NCI-H2227 (cell line): ENCODE measurements around the gene TSSC4.

Source experiments
- DNase-seq: peaks from one replicate; lab custom pipeline; 2025; ENCODE audit not compliant: unreplicated experiment; lab: John Stamatoyannopoulos, UW

The TSSC4 gene

GRCh38 chr11:2398664-2399355 is 1.7 kb upstream of the TSSC4 start:
- peak; percentile 58 for DNase-seq

GRCh38 chr11:2399488-2400068 is 972 bp upstream of the TSSC4 start:
- DNase-seq: peak; percentile 72

- DNase-seq: no peak
These were observed 349 bp downstream of the TSSC4 start for GRCh38 chr11:2400762-2401435.

GRCh38 chr11:2401436-2401984 is 960 bp downstream of the TSSC4 start:
- peak; percentile 36 for DNase-seq

- no peak for DNase-seq
These were observed 1.6 kb downstream of the TSSC4 start for GRCh38 chr11:2402106-2402505.

GRCh38 chr11:2402890-2403645 is 2.5 kb downstream of the TSSC4 start:
- no peak for DNase-seq

- no peak for DNase-seq
These were observed 4.2 kb downstream of the TSSC4 start for GRCh38 chr11:2404735-2405196.

- DNase-seq: no peak
These were observed 5.9 kb downstream of the TSSC4 start for GRCh38 chr11:2406451-2406850.

GRCh38 chr11:2406878-2407410 is 6.4 kb downstream of the TSSC4 start:
- no peak for DNase-seq

GRCh38 chr11:2408671-2409070 is 8.1 kb downstream of the TSSC4 start:
- no peak for DNase-seq

- DNase-seq: peak; percentile 27
These were observed 8.6 kb downstream of the TSSC4 start for GRCh38 chr11:2409126-2409525.

GRCh38 chr11:2409611-2410468 is 9.3 kb downstream of the TSSC4 start:
- DNase-seq: no peak

GRCh38 chr11:2410616-2411015 is 10.1 kb downstream of the TSSC4 start:
- no peak for DNase-seq

- DNase-seq: no peak
These were observed 11.1 kb downstream of the TSSC4 start for GRCh38 chr11:2411446-2412305.

- DNase-seq: no peak
These were observed 11.8 kb downstream of the TSSC4 start for GRCh38 chr11:2412323-2412722.

GRCh38 chr11:2413742-2414579 is 13.4 kb downstream of the TSSC4 start:
- no peak for DNase-seq

GRCh38 chr11:2414616-2415015 is 14.1 kb downstream of the TSSC4 start:
- no peak for DNase-seq

GRCh38 chr11:2415171-2415570 is 14.6 kb downstream of the TSSC4 start:
- DNase-seq: no peak
